SIG-M5 treated with dmso at 0.1 percent for 504 hours (cell line): ENCODE measurements around the gene OR52N1.

Experiments
- DNase-seq: peaks from one replicate; lab custom pipeline; 2025; ENCODE audit not compliant: unreplicated experiment; lab: John Stamatoyannopoulos, UW

Gene OR52N1

GRCh38 chr11:5791165-5791564, at the start of gene OR52N1:
Gene OR52N1 (minus strand): TSS chr11:5791265. CDS start chr11:5788816, 2,449 bp downstream.
- DNase-seq, result no peak

- DNase-seq, result no peak
Measured at GRCh38 chr11:5837695-5838094, 46.6 kb upstream of the OR52N1 start.

- DNase-seq, result no peak
Measured at GRCh38 chr11:5833446-5833845, 42.4 kb upstream of the OR52N1 start.

- no peak for DNase-seq
Measured at GRCh38 chr11:5831196-5831829, 40.2 kb upstream of the OR52N1 start.

- no peak for DNase-seq
Measured at GRCh38 chr11:5818245-5818886, 27.3 kb upstream of the OR52N1 start.

GRCh38 chr11:5815534-5815933, 24.5 kb upstream of the OR52N1 start:
- DNase-seq, result peak; percentile 83

- no peak for DNase-seq
Measured at GRCh38 chr11:5809905-5810795, 19.1 kb upstream of the OR52N1 start.

GRCh38 chr11:5809122-5809519, 18.1 kb upstream of the OR52N1 start:
- DNase-seq, result no peak

- DNase-seq, result peak; percentile 58
Measured at GRCh38 chr11:5808500-5809121, 17.5 kb upstream of the OR52N1 start, which contains the start of gene OR52N2. Gene OR52N2 (plus strand): TSS chr11:5808924. CDS start chr11:5820336, 11,412 bp downstream.

- DNase-seq, result no peak
Measured at GRCh38 chr11:5807580-5807979, 16.5 kb upstream of the OR52N1 start.

- no peak for DNase-seq
Measured at GRCh38 chr11:5803982-5804381, 12.9 kb upstream of the OR52N1 start.

- no peak for DNase-seq
Measured at GRCh38 chr11:5796541-5796940, 5.5 kb upstream of the OR52N1 start.

- DNase-seq, result no peak
Measured at GRCh38 chr11:5783255-5783654, 7.8 kb downstream of the OR52N1 start, which contains the start of gene OR52N5. Gene OR52N5 (minus strand): TSS chr11:5783355. CDS start chr11:5778634, 4,721 bp downstream.

- DNase-seq, result no peak
Measured at GRCh38 chr11:5767056-5767455, 24.0 kb downstream of the OR52N1 start.

GRCh38 chr11:5753943-5754342, 37.1 kb downstream of the OR52N1 start, which contains the start of gene OR52N4:
Gene OR52N4 (plus strand): TSS chr11:5754243. CDS start chr11:5754741, 498 bp downstream.
- DNase-seq, result no peak

- DNase-seq, result no peak
Measured at GRCh38 chr11:5749836-5750235, 41.2 kb downstream of the OR52N1 start.

GRCh38 chr11:5746614-5747013, 44.5 kb downstream of the OR52N1 start:
- no peak for DNase-seq

- no peak for DNase-seq
Measured at GRCh38 chr11:5738431-5738830, 52.6 kb downstream of the OR52N1 start.

GRCh38 chr11:5737670-5738392, 53.2 kb downstream of the OR52N1 start:
- DNase-seq, result no peak

- DNase-seq, result no peak
Measured at GRCh38 chr11:5737091-5737490, 54.0 kb downstream of the OR52N1 start.
